ENCODE results near the gene KIRREL1.
"Not testable (repeated sequence)": the region's sequence is repeated elsewhere in the genome, so short reads cannot be mapped to it uniquely, and the experiment has no call there.

Gene KIRREL1

DNA sequence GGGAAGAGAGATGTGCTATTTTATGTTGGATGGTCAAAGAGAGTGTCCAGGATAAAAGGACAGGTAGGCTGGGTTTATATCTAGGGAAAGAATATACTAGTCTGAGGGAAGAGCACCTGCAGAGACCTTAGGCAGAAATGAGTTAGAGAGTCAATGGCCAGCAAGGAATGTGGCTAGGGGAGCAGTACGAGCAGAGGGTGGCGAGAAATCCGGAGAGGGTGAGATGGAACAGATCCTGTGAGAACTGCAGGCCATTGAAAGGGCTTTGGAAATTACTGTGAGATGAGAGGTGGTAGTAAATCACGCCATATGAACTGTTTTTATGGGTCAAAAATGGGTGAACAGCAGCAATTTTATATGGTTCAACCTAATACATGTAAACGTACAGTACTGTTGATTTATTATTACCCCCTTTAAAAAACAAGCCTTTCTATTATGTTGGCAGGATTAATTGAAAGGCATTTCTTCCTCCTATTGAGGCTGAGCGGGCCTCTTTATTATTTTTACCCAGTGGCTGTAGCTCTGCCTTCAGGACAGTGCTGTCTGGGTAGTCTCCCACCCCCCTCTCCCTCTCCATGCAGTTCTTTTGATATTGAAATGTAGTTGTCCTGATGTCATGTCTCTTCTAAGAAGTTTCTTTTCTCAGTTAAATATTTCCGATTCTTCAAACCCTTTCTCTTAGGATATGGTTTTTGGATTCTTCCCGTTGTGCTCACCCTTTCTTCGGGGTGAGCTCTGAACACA is 112.1 kb downstream of the KIRREL1 start:
- no peak for DNase-seq (ENCODE audit: low spot score)

DNA sequence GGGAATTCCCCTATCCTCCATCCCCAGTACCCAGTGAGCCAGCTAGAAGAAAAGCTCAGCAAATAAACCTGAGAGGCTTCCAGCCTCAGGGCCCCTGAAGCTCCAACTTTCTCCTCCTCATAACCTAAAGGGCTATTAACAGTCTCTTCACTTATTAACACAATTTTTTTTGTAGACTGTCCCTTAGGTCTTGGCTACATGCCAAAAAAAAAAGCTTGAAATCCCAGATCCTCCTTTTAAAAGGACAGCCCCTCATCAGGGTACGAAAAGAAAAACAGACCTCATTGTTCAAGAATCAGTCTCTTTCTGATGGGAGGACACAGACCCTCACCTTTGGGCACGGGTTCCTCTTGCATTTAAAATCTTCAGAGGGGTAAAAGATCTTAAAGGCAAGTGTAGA is 114.5 kb downstream of the KIRREL1 start:
- DNase-seq (ENCODE audit: low spot score) = peak; percentile 25

DNA sequence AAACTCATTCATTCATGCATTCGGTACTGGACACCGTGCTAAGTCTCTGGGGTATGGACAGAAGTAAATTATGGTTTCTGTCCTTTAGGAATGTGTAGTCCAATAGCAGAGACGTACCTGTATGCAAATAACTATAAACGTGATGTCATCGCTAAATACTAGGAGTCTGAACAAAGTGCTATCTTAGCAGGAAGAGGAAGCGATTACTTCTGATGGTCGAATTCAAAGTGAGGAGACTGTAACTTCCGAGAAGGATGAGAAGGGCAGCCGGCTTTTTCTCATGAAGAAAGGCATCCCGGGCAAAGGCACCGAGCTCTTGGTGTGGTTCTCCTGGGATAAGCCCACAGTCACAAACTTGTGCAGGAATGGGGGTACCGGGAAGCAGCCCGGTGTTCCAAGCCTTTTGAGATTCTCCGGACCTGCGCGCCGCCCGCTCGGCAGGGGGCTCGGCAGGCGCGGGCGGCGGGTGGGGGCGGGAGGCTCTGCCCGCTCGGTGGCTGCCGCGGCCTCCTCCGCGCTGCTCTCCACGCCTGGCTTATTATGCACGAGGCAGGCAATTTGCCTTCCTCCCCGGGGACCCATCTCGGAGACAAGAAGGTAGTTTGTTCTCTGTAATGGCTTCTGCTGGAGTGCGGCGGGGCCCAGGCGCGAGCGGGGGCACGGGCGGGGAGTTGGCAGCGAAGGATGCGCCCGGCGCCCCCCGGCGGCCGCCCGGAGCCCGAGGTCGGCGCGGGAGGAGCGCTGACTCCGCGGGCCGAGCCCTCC is 119.7 kb downstream of the KIRREL1 start:
- DNase-seq (ENCODE audit: low spot score) = peak; percentile 81

DNA sequence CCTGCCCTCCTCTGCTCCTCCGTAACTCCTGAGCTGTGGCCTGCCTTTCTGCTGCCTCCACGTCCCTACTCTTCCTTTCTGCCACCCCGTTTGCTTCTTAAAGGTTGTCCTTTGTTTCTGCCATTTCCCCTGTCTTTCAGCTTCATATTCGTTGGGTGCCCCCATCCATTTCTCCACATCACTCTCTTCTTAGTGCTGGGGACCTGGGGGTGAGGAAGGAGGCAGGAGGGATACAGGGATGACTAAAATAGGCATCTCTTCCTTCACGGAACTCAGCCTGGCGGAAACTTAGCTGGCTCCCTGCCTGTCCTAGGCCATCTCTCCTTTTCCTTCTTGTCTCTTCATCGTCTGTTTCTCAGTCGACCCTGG is 120.3 kb downstream of the KIRREL1 start:
- no peak for DNase-seq (ENCODE audit: low spot score)

DNA sequence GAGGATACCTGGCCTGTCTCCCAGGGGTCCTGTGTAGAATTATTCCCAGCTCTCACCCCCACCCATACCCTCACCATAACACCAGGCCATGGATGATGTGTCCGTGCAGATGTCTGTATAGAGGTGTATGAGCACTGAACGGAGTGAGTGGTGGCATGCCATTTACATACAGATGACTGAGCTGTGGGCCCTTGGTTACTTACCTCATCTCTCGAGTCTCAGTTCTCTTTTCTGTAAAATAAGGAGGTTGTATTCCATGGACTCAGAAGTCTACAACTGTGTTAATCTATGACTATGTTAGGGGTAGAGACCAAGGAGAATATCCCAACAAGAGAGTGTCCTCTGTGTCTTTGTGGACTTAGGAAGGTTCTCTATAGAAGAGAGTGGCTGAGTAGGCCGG is 121.7 kb downstream of the KIRREL1 start:
- peak; percentile 37 for DNase-seq (ENCODE audit: low spot score)

GRCh38 chr1:158116311-158117167 is 123.1 kb downstream of the KIRREL1 start:
- DNase-seq (ENCODE audit: low spot score) = no peak

DNA sequence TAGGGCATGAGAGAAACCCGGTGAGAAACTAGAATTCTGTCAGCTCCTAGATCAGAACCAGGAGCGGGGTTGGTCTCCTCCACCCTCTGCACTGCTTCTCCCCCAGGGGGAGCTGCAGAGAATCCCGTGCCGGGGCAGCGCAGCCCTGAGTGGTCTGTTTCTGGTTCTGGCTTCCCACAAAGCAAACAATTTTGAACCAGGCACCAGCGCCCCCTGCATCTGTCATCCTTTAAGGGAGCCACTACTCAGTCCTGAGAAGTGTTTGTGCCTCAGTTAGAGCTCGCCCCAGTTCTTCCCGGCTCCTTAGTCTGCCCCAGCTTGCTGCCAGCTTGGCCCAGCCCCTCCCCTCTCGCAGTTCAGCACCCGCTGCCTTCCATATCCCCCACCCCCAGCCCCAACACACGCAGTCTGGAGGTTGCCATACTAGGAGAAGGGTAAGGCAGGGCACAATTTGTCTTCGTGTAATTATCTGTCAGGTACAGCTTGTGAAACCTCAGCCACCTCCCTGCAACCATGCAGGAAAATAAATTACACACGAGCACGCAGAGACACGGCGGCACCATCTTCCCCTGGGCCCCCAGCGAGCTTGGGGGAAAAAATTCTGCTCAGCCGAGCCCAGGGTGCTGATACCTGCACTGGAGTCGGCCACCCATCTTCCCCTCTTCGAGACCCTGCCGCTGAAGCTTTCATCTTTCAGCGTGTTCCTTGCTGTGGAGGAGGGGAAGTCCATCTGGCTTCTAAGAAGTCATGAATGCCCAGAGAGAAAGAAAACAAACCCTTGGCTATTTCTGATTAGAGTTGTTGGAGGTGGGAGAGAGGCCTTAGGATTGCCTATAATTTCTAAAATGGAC is 124.6 kb downstream of the KIRREL1 start:
- DNase-seq (ENCODE audit: low spot score) = peak; percentile 93

GRCh38 chr1:158118713-158119402 is 125.4 kb downstream of the KIRREL1 start:
- no peak for DNase-seq (ENCODE audit: low spot score)

- no peak for DNase-seq (ENCODE audit: low spot score)
Measured at GRCh38 chr1:158119976-158120653, 126.7 kb downstream of the KIRREL1 start.

GRCh38 chr1:158121604-158122254 is 128.3 kb downstream of the KIRREL1 start:
- peak; percentile 68 for DNase-seq (ENCODE audit: low spot score)

GRCh38 chr1:158122833-158123388 is 129.5 kb downstream of the KIRREL1 start:
- DNase-seq (ENCODE audit: low spot score) = no peak

DNA sequence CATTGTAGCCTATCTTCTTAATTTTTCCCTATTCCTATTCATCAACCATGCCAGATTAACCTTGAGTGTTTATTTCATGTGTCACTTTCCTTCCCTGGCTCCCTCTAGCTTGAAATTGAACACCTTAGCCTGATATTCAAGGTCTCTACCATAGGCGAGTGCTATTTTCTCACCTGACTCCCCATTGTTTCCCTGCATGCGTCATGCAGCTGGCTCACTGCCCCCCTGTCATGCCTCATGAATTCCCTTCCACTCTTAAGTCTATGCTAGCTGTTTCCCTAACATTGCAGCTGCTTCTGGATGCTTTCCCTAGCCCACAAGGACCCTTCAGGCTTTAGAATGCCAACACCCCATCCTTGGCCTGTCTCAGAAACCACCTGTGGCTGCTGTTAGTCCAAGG is 130.6 kb downstream of the KIRREL1 start:
- no peak for DNase-seq (ENCODE audit: low spot score)

- DNase-seq (ENCODE audit: low spot score) = peak; percentile 92
Measured at GRCh38 chr1:158124999-158125398, 131.6 kb downstream of the KIRREL1 start.

GRCh38 chr1:158126425-158126824 is 133.0 kb downstream of the KIRREL1 start:
- DNase-seq (ENCODE audit: low spot score) = no peak

DNA sequence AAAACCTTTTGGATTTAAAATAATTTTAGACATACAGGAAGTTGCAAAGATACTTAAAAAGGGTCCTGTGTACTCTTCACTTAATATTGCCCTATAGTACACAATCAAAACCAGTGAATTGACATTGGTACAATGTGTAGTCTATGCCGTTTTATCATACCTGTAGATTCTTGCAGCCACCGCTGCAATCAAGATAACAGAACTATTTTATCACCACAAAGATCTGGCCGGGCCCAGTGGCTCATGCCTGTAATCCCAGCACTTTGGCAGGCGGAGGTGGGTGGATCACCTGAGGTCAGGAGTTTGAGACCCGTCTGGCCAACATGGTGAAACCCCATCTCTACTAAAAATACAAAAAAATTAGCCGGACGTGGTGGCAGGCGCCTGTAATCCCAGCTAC is 135.1 kb downstream of the KIRREL1 start:
- DNase-seq (ENCODE audit: low spot score) = not testable (repeated sequence)

DNA sequence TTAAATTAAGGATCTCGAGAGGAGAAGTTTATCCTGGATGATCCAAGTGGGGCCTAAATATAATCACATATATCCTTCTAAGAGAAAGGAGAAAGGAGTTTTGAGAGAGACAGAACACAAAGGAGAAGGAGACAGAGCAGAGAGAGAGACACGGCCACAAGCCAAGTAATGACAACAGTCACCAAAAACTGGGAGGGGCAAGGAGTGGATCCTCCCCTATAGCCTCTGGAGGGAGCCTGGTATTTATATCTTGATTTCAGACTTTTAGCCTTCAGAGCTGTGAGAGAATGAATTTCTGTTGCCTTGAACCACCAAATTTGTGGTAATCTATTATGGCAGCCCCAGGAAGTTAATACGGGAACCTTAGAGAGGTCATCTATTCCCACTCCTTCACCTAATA is 137.8 kb downstream of the KIRREL1 start:
- no peak for DNase-seq (ENCODE audit: low spot score)

DNA sequence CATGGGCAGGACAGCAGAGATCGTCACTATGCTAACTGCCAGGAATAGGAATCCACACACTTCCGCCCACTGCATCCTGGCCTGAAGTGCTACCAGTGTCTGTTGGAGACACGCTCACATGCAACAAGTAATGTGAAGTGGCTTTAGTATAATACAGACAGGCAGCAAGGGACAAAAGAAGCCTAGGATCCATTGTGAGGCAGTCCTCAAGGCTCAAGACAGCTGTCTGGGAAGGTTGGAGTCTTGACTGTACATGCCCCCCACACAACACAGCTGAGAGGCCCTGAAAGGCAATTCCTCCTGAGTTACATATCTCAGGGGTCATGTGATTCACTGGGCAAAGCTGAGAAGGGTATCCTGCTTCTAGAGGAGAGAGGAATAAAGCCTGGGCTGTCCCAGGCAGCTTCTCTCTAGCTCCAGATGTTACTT is 147.3 kb downstream of the KIRREL1 start:
- no peak for DNase-seq (ENCODE audit: low spot score)

DNA sequence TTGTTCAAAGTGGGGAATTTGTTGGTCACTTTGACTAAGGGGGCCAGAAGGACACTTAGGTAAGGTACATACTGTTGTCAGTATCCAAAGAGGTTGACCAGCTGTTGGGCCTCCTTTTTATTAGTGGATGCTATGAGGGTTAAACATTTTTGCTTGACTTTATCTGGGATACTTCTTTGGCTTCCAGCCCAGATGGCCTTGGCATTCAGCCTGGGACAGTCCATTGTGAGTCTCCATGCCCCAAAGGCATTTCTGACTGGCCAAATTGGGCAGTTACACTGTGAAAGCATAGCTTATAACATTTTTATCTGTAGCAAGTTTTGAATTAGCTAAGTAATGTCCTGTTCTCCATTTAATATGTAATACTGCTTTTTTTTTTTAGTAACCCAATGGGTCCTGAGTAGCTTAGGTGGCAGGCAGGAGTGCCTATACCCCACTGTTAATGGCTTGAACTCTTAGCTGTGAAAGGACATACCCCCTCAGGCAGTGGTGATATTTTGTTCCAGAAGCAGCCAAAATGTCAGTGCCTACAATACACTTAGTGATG is 151.8 kb downstream of the KIRREL1 start:
- no peak for DNase-seq (ENCODE audit: low spot score)

DNA sequence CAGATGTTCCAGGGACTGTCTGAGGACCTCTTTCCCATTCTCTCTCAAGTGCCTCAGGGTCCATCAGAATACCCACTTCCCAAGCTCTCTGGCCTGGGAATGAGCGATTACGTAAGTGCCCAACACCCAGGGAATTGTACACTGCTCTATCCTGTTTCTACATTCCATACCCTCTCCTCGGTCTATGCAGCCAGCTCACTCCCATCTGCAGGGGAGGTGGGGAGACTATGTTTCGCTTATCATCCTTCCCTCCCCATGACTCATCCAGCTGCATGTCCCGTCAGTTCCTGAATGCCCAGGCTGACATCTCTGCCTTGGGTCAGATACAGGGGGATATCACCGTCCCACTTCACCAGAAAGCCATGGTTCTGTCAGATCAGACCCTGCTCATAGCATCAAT is 152.7 kb downstream of the KIRREL1 start:
- DNase-seq (ENCODE audit: low spot score) = no peak
